PC-3 (cell line): ENCODE results near the gene BACH2.

ENCODE experiments used
- EZH2 ChIP-seq: fragments of 300-600 bp; sonication (generic); IDR thresholded peaks from one replicate; pipeline ENCODE4 v1.6.1; 2017; ENCODE audit warnings: antibody characterized with exemption, mild to moderate bottlenecking, low read length; ENCODE audit not compliant: unreplicated experiment
- EZH2phosphoT487 ChIP-seq: fragments of 300-600 bp; sonication (generic); IDR thresholded peaks from 2 replicates; pipeline ENCODE4 v1.6.1; 2018; ENCODE audit warnings: mild to moderate bottlenecking, antibody characterized with exemption, low read length, borderline replicate concordance
- TF ChIP-seq, protein P1 (sequence below): fragments of 300-600 bp; sonication (generic); conservative IDR thresholded peaks from 2 replicates; pipeline ENCODE4 v1.5.1; 2017; ENCODE audit warnings: antibody characterized with exemption, low read depth, mild to moderate bottlenecking, low read length

DNA sequence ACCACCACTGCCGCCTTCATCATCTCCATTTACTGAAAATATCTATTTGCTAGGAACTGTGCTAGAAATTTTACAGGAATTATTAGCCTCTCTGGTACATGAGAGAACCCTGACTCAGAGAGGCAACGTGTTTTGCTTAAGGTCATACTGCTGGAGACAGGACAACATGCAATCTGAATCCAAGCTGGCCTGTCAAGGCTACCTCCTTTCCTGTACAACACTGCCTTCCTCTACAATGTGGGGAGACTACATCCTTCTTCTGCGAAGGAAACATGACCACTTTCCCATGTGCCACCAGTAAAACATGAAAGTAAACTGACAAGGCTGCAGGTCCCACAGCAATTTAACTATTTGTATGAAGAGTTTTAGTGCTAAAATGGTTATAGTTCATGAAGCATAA is 200.9 kb downstream of the BACH2 start:
- TF ChIP-seq, protein P1, sequence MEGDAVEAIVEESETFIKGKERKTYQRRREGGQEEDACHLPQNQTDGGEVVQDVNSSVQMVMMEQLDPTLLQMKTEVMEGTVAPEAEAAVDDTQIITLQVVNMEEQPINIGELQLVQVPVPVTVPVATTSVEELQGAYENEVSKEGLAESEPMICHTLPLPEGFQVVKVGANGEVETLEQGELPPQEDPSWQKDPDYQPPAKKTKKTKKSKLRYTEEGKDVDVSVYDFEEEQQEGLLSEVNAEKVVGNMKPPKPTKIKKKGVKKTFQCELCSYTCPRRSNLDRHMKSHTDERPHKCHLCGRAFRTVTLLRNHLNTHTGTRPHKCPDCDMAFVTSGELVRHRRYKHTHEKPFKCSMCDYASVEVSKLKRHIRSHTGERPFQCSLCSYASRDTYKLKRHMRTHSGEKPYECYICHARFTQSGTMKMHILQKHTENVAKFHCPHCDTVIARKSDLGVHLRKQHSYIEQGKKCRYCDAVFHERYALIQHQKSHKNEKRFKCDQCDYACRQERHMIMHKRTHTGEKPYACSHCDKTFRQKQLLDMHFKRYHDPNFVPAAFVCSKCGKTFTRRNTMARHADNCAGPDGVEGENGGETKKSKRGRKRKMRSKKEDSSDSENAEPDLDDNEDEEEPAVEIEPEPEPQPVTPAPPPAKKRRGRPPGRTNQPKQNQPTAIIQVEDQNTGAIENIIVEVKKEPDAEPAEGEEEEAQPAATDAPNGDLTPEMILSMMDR = no peak
- no peak for TF ChIP-seq EZH2phosphoT487
- TF ChIP-seq EZH2 = no peak
